NCI-H774 (cell line): Measurements from ENCODE around the gene CCDC91.
A peak's percentile ranks its signal among the peaks of the same experiment; 100 is the strongest.
"Not testable (repeated sequence)": the region's sequence is repeated elsewhere in the genome, so short reads cannot be mapped to it uniquely, and the experiment has no call there.

Source experiments
- DNase-seq: peaks from one replicate; lab custom pipeline; 2025; lab: John Stamatoyannopoulos, UW

The CCDC91 gene

GRCh38 chr12:28290262-28290661, 100.0 kb downstream of the CCDC91 start:
- DNase-seq = no peak

- DNase-seq = no peak
Observed at GRCh38 chr12:28292699-28293098, 102.4 kb downstream of the CCDC91 start.

- DNase-seq = no peak
Observed at GRCh38 chr12:28294300-28294699, 104.0 kb downstream of the CCDC91 start.

- no peak for DNase-seq
Observed at GRCh38 chr12:28296287-28296686, 106.0 kb downstream of the CCDC91 start.

GRCh38 chr12:28303192-28303591, 112.9 kb downstream of the CCDC91 start:
- no peak for DNase-seq

GRCh38 chr12:28306535-28306934, 116.3 kb downstream of the CCDC91 start:
- no peak for DNase-seq

- no peak for DNase-seq
Observed at GRCh38 chr12:28308891-28309290, 118.6 kb downstream of the CCDC91 start.

- DNase-seq = peak; percentile 20
Observed at GRCh38 chr12:28313631-28314030, 123.4 kb downstream of the CCDC91 start.

GRCh38 chr12:28316049-28316448, 125.8 kb downstream of the CCDC91 start:
- no peak for DNase-seq

GRCh38 chr12:28318273-28318672, 128.0 kb downstream of the CCDC91 start:
- DNase-seq = no peak

- DNase-seq = no peak
Observed at GRCh38 chr12:28320353-28320752, 130.1 kb downstream of the CCDC91 start.

- no peak for DNase-seq
Observed at GRCh38 chr12:28327722-28328121, 137.5 kb downstream of the CCDC91 start.

- DNase-seq = no peak
Observed at GRCh38 chr12:28328967-28329366, 138.7 kb downstream of the CCDC91 start.

GRCh38 chr12:28329727-28330126, 139.5 kb downstream of the CCDC91 start:
- DNase-seq = not testable (repeated sequence)

GRCh38 chr12:28330232-28330631, 140.0 kb downstream of the CCDC91 start:
- not testable (repeated sequence) for DNase-seq

- DNase-seq = no peak
Observed at GRCh38 chr12:28331130-28331529, 140.9 kb downstream of the CCDC91 start.

GRCh38 chr12:28340261-28341045, 150.2 kb downstream of the CCDC91 start:
- no peak for DNase-seq

- DNase-seq = no peak
Observed at GRCh38 chr12:28343713-28344112, 153.5 kb downstream of the CCDC91 start.

- DNase-seq = no peak
Observed at GRCh38 chr12:28346567-28346966, 156.3 kb downstream of the CCDC91 start.

GRCh38 chr12:28349196-28349595, 158.9 kb downstream of the CCDC91 start:
- no peak for DNase-seq

GRCh38 chr12:28350502-28350901, 160.2 kb downstream of the CCDC91 start:
- no peak for DNase-seq

GRCh38 chr12:28351414-28351813, 161.2 kb downstream of the CCDC91 start:
- DNase-seq = no peak

- no peak for DNase-seq
Observed at GRCh38 chr12:28355161-28355560, 164.9 kb downstream of the CCDC91 start.

GRCh38 chr12:28360253-28360652, 170.0 kb downstream of the CCDC91 start:
- no peak for DNase-seq
